GM12878 (cell line): ENCODE results near the gene TADA3. TPM values are rescaled to one million over a fixed set of nuclear protein-coding genes. Genes with fewer than 3 reads are reported as not detected.

Source experiments
- ATAC-seq: fragments of 200-7000 bp; cut with Tn5 transposase; 3 replicates; pipeline ENCODE4 v1.9.1; 2020; ENCODE audit warnings: mild to moderate bottlenecking, moderate library complexity
- BruUV-seq: library from RNA; stranded (reverse); fragments of 400-500 nt; replicated peaks from 2 replicates; lab custom pipeline; 2021; lab: Mats Ljungman, UMichigan
- CTCF ChIA-PET: fragments of 300-600 bp; sonication (Branson Sonifier 250); formaldehyde crosslinking; extraction: SDS; loops from one replicate; lab custom pipeline; 2021; ENCODE audit warnings: inconsistent platforms; lab: Yijun Ruan, JAX
- POLR2A ChIA-PET: fragments of 350-600 bp; formaldehyde crosslinking; extraction: SDS; loops from one replicate; lab custom pipeline; 2021; ENCODE audit warnings: inconsistent platforms; lab: Charles Lee
- RAD21 ChIA-PET: fragments of 300-600 bp; sonication (Branson Sonifier 250); formaldehyde crosslinking; loops from one replicate; lab custom pipeline; 2023; ENCODE audit warnings: antibody characterized with exemption; ENCODE audit not compliant: unreplicated experiment; lab: Charles Lee
- SMC1A ChIA-PET: fragments of 300-600 bp; sonication (Branson Sonifier 250); formaldehyde crosslinking; loops from one replicate; lab custom pipeline; 2023; ENCODE audit not compliant: unreplicated experiment, uncharacterized antibody; lab: Charles Lee
- DNase-seq: peaks from one replicate; pipeline ENCODE4 v3.0.0-alpha.2; 2011; ENCODE audit warnings: low read depth, low spot score
- FAIRE-seq: peaks from 3 replicates; lab custom pipeline; 2011; peaks lifted over from hg19 to GRCh38; lab: Jason Lieb, UNC
- H2AFZ ChIP-seq: 2 replicates; pipeline ENCODE4 v1.6.0; 2011; ENCODE audit warnings: low read depth, low read length, control low read depth; ENCODE audit not compliant: control insufficient read depth
- H3K27ac ChIP-seq: 2 replicates; pipeline ENCODE4 v1.5.1; 2011; ENCODE audit warnings: control low read depth; ENCODE audit not compliant: control insufficient read depth, insufficient read depth
- H3K27me3 ChIP-seq, 2 experiments: replicated peaks in 1 of 2; 2 replicates each; pipeline versions ENCODE4 v1.6.0 to v1.6.1; 2011; ENCODE audit warnings: low read length in 1 of 2; ENCODE audit not compliant: control insufficient read depth in 2 of 2, insufficient read depth in 2 of 2
- H3K36me3 ChIP-seq, 2 experiments: 2 replicates each; pipeline ENCODE4 v1.5.1; 2011; ENCODE audit warnings: low read length in 1 of 2; ENCODE audit not compliant: control insufficient read depth in 2 of 2, insufficient read depth in 2 of 2
- H3K4me1 ChIP-seq: 2 replicates; pipeline ENCODE4 v1.6.1; 2011; ENCODE audit warnings: mild to moderate bottlenecking, low read length, moderate library complexity, mixed read lengths; ENCODE audit not compliant: control insufficient read depth, insufficient read depth
- H3K4me2 ChIP-seq: 2 replicates; pipeline ENCODE4 v1.6.0; 2011; ENCODE audit warnings: control low read depth; ENCODE audit not compliant: control insufficient read depth, insufficient read depth
- H3K4me3 ChIP-seq: fragments of 200-600 bp; sonication (generic); 2 replicates; pipeline ENCODE4 v1.5.1; 2016
- H3K79me2 ChIP-seq: 2 replicates; pipeline ENCODE4 v1.6.0; 2011; ENCODE audit warnings: low read length; ENCODE audit not compliant: control insufficient read depth, insufficient read depth
- H3K9ac ChIP-seq: 2 replicates; pipeline ENCODE4 v1.8.0; 2011; ENCODE audit warnings: low read length, control low read depth, mixed read lengths; ENCODE audit not compliant: control insufficient read depth, insufficient read depth
- H3K9me3 ChIP-seq: replicated peaks from 3 replicates; pipeline ENCODE4 v1.5.1; 2011; ENCODE audit warnings: mild to moderate bottlenecking, low read length; ENCODE audit not compliant: control insufficient read depth, insufficient read depth
- H4K20me1 ChIP-seq: 2 replicates; pipeline ENCODE4 v1.6.0; 2011; ENCODE audit not compliant: control insufficient read depth, insufficient read depth
- MAX ChIP-seq: IDR thresholded peaks from 2 replicates; pipeline ENCODE4 v1.6.1; 2012; ENCODE audit warnings: low read depth, low read length, improper control_type of control experiment
- POLR2A ChIP-seq: IDR thresholded peaks from 2 replicates; pipeline ENCODE4 v1.6.1; 2011; ENCODE audit warnings: low read depth, mild to moderate bottlenecking, low read length
- SIN3A ChIP-seq: IDR thresholded peaks from 2 replicates; pipeline ENCODE4 v1.6.1; 2012; ENCODE audit warnings: low read depth, low read length, improper control_type of control experiment
- WGBS: methylation state at CpG from one replicate; pipeline ENCODE4 v1.1.6; 2016; ENCODE audit warnings: low lambda C conversion rate; ENCODE audit not compliant: insufficient replicate concordance, insufficient coverage; ENCODE audit errors: missing lambda C conversion rate; 5-methylcytosine and 5-hydroxymethylcytosine counted together
- in situ Hi-C: fragments of 300-500 bp; cut with MboI; formaldehyde crosslinking; loops from 9 replicates; pipeline ENCODE4 v1.14.3; 2018; ENCODE audit warnings: mixed read lengths
- intact Hi-C: fragments of 100-400 bp; cut with micrococcal nuclease; formaldehyde crosslinking; loops from one replicate; pipeline ENCODE4 v1.14.2; 2022; ENCODE audit not compliant: unreplicated experiment
- polyA plus RNA-seq, 11 experiments: library from polyadenylated mRNA; depleted of rRNA in 4 of 11; unstranded in 6 of 11; stranded (reverse) in 5 of 11; fragments of >200 nt; fragmentation: Nextera tagmentation in 4 of 11; fragmentation: Illumina TruSeq in 1 of 11; extraction: Ambion mirVana in 4 of 11; extraction: Trizol in 1 of 11; gene quantifications; 1 replicate in 1 of 11; 2 replicates in 10 of 11; pipeline versions ENCODE4 v1.2.1 to v1.2.3, GENCODE V29; 2011 to 2016; ENCODE audit warnings: inconsistent platforms in 2 of 11, missing spikeins in 2 of 11, low read depth in 1 of 11
- total RNA-seq, 4 experiments: library from RNA; depleted of rRNA in 3 of 4; stranded (reverse); fragments of >200 nt in 3 of 4; fragmentation: Illumina TruSeq in 1 of 4; extraction: Trizol in 1 of 4; gene quantifications; 2 replicates each; pipeline versions ENCODE4 v1.2.1 to v1.2.3, GENCODE V29; 2013 to 2021
- TF ChIP-seq, protein P1 (sequence below), 3 experiments: IDR thresholded peaks in 2 of 3; conservative IDR thresholded peaks in 1 of 3; 2 replicates each; pipeline ENCODE4 v1.5.1; 2011; ENCODE audit warnings: low read depth in 3 of 3, low read length in 3 of 3, mild to moderate bottlenecking in 3 of 3, control low read depth in 2 of 3, moderate library complexity in 2 of 3, inconsistent platforms in 1 of 3, mixed read lengths in 1 of 3; ENCODE audit not compliant: control insufficient read depth in 2 of 3, insufficient read depth in 1 of 3; ENCODE audit errors: extremely low read depth in 1 of 3

TADA3 gene
- total and polyA plus RNA-seq, 10 of the 15 experiments (the other 5 are each of a cell fraction or from before 2014, with no cell fraction given) = 2.6 to 71.2 (median 51.0) TPM

DNA sequence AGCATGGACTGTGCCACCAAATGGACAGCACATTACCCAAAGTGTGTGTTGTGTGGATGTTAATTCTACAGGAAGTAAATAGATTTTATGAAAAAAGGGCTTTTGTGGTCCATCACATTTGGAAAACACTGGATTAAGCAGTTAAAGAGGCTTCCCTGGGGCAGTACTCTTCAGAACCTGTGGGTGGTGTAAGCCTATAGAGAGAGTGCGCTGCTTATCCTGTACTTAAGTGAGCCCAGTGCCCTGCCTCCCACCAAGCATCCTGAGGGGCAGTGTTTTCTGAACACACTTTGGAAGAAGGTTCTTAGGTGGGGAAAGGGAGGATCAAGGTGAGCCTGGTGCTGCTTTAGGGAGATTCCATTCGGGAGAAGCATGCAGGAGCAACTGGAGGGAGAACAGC is 28.7 kb upstream of the TADA3 start:
- no peaks in the 10 kb centered on the region for H3K36me3 ChIP-seq
- no peak overlapping the region for H2AFZ ChIP-seq
- no peaks in the 10 kb centered on the region for H4K20me1 ChIP-seq
- H3K27ac ChIP-seq = no peak overlapping the region
- no peaks in the 10 kb centered on the region for H3K9me3 ChIP-seq
- no peak overlapping the region for H3K4me3 ChIP-seq
- DNase-seq (no peak), ATAC-seq (peak; percentile 68), FAIRE-seq (no peak)
- POLR2A ChIA-PET = no interaction called here
- in situ Hi-C loops (no loop called here), intact Hi-C loops (no loop called here)
- RAD21 ChIA-PET = no interaction called here
- H3K79me2 ChIP-seq = no peaks in the 10 kb centered on the region
- H3K4me2 ChIP-seq = no peak overlapping the region
- WGBS = 94% methylated on average over 2 of the region's 2 CpGs
- no TSS peak for BruUV-seq
- TF ChIP-seq MAX = no peak
- TF ChIP-seq, protein P1, sequence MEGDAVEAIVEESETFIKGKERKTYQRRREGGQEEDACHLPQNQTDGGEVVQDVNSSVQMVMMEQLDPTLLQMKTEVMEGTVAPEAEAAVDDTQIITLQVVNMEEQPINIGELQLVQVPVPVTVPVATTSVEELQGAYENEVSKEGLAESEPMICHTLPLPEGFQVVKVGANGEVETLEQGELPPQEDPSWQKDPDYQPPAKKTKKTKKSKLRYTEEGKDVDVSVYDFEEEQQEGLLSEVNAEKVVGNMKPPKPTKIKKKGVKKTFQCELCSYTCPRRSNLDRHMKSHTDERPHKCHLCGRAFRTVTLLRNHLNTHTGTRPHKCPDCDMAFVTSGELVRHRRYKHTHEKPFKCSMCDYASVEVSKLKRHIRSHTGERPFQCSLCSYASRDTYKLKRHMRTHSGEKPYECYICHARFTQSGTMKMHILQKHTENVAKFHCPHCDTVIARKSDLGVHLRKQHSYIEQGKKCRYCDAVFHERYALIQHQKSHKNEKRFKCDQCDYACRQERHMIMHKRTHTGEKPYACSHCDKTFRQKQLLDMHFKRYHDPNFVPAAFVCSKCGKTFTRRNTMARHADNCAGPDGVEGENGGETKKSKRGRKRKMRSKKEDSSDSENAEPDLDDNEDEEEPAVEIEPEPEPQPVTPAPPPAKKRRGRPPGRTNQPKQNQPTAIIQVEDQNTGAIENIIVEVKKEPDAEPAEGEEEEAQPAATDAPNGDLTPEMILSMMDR (IDR thresholded peaks at IDR 0.05 in 2 of 3, conservative IDR thresholded peaks at IDR 0.05 in 1 of 3; ENCODE audit: control insufficient read depth in 2 of 3, extremely low read depth in 1 of 3, insufficient read depth in 1 of 3, low read depth in 3 of 3, low read length in 3 of 3) = 0 out of 6 replicates have a peak, but pooled peaks of 2 of the 3 experiments have one; percentile 13 to 22
- SMC1A ChIA-PET = no interaction called here
- H3K9ac ChIP-seq = no peak overlapping the region
- no peaks in the 10 kb centered on the region for H3K4me1 ChIP-seq
- H3K27me3 ChIP-seq = no peaks in the 10 kb centered on the region
- CTCF ChIA-PET = interaction anchor here (2.4 kb wide), 1 partner anchor 10 kb away, joined by 6 read pairs; no protein-coding TSS in a partner anchor

DNA sequence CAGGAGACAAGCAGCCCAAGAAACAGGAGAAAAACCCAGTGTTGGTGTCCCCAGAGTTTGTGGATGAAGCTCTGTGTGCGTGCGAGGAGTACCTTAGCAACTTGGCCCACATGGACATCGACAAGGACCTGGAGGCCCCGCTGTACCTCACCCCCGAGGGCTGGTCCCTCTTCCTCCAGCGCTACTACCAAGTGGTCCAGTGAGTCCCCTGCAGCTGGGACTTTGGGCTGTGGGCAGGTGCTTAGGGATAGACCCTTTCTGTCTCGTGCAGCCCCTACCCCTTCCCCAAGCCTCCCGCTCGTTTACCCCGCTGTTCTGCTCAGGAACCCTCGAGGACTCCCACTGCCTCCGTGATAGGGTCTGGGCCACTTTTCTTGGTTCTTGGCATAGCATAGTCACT is 28.3 kb upstream of the TADA3 start:
- BruUV-seq = no TSS peak
- SMC1A ChIA-PET = no interaction called here

More for the DNA sequence above, 28.3 kb upstream of the TADA3 start:
- intact Hi-C loops (no loop called here), in situ Hi-C loops (no loop called here)
- H3K4me2 ChIP-seq = no peak overlapping the region
- H2AFZ ChIP-seq = no peak overlapping the region
- ChIA-PET POLR2A (no interaction called here), CTCF (interaction anchor here (2.4 kb wide), 1 partner anchor 10 kb away, joined by 6 read pairs; no protein-coding TSS in a partner anchor), RAD21 (no interaction called here)
- no peak overlapping the region for H3K27ac ChIP-seq
- ATAC-seq (no peak), FAIRE-seq (no peak), DNase-seq (no peak)
- TF ChIP-seq POLR2A (0 out of 2 replicates have a peak, but pooled peaks have one; percentile 5), SIN3A (no peak)
- H3K79me2 ChIP-seq = no peaks in the 10 kb centered on the region
- H3K4me1 ChIP-seq = no peaks in the 10 kb centered on the region
- no peaks in the 10 kb centered on the region for H4K20me1 ChIP-seq
- no peaks in the 10 kb centered on the region for H3K27me3 ChIP-seq
- H3K36me3 ChIP-seq = no peaks in the 10 kb centered on the region
- no peaks in the 10 kb centered on the region for H3K9me3 ChIP-seq
- no peak overlapping the region for H3K9ac ChIP-seq
- H3K4me3 ChIP-seq = no peak overlapping the region
- 83% methylated on average over 12 of the region's 12 CpGs for WGBS
